ENCODE measurements around the gene ONECUT3. TPM values are rescaled to one million over a fixed set of nuclear protein-coding genes. Genes with fewer than 3 reads are reported as not detected.

ONECUT3 gene
- total RNA-seq, 1 donor from 2014 or later, result 1.0 TPM

DNA sequence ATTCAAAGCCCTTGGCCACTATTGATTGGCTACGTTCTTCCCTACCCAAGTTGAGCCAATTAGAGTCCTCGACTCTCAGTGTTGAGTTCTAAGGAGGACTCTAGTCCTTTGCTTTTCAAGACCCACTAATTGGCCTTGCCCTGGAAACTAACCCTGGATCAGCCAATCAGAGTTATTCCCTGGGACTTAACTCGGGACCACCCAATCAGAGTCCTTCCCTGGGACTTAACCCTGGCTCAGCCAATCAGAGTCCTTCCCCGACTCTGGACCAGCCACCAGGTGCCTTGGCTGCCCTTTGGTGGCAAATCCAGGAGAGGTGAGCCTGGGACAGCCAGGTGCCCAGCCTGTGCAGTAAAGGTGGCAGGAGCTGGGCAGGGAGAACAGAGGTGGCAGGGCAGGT, 30.0 kb downstream of the ONECUT3 start:
- no peak for DNase-seq (ENCODE audit: low read depth, low spot score)
- Mint-ChIP-seq H3K4me1 (peaks cover 7% of the 10 kb centered on the region), H3K4me3 (no peak overlapping the region), H3K27ac (ENCODE audit: unreplicated experiment) (no peak overlapping the region), H3K36me3 (ENCODE audit: low read depth) (no peaks in the 10 kb centered on the region), H3K27me3 (ENCODE audit: low read depth) (peaks cover 75% of the 10 kb centered on the region), H3K9me3 (no peaks in the 10 kb centered on the region)
- TF ChIP-seq, protein P1, sequence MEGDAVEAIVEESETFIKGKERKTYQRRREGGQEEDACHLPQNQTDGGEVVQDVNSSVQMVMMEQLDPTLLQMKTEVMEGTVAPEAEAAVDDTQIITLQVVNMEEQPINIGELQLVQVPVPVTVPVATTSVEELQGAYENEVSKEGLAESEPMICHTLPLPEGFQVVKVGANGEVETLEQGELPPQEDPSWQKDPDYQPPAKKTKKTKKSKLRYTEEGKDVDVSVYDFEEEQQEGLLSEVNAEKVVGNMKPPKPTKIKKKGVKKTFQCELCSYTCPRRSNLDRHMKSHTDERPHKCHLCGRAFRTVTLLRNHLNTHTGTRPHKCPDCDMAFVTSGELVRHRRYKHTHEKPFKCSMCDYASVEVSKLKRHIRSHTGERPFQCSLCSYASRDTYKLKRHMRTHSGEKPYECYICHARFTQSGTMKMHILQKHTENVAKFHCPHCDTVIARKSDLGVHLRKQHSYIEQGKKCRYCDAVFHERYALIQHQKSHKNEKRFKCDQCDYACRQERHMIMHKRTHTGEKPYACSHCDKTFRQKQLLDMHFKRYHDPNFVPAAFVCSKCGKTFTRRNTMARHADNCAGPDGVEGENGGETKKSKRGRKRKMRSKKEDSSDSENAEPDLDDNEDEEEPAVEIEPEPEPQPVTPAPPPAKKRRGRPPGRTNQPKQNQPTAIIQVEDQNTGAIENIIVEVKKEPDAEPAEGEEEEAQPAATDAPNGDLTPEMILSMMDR (conservative IDR thresholded peaks at IDR 0.05), result no peak

DNA sequence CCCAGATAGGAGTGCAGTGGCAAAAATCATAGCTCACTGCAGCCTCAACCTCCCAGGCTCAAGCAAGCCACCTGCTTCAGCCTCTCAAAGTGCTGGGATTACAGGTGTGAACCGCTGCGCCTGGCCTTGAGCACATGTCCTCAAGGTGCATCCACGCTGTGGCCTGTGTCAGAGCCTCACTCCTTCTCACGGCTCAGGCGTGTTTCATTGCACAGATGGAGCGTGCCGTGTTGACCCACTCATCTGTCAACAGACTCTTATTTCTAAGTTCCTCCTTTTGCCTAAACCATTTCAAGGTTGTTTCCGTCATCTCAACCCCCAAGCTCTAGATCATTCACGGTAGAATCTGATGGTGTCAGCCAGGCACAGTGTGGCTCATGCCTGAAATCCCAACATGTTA, 30.6 kb downstream of the ONECUT3 start:
- Mint-ChIP-seq H3K4me1 (peaks cover 7% of the 10 kb centered on the region), H3K36me3 (ENCODE audit: low read depth) (no peaks in the 10 kb centered on the region), H3K27me3 (ENCODE audit: low read depth) (peaks cover 75% of the 10 kb centered on the region), H3K27ac (ENCODE audit: unreplicated experiment) (no peak overlapping the region), H3K9me3 (no peaks in the 10 kb centered on the region), H3K4me3 (no peak overlapping the region)
- TF ChIP-seq, protein P1 (conservative IDR thresholded peaks at IDR 0.05), result no peak
- DNase-seq (ENCODE audit: low read depth, low spot score), result no peak

DNA sequence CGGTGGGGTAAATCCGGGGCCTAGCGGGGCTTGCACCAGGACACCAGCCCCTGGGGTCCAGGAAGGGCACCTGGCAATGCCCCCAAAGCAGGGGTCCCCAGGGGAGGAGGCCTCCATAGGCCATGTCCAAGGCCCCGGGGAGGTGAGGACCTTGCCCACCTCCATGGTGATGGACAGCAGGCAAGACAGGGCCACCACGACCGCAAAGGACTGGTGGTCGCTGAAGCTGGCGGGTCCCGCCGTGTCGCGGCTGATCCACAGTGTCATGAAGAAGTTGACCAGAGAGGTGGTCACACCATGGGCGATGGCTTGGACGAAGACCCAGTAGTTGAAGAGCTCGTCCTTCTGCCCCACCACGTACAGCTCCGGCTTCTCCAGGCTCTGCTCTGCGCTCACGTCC, 32.0 kb downstream of the ONECUT3 start:
- TF ChIP-seq, protein P1 (conservative IDR thresholded peaks at IDR 0.05), result no peak
- peaks cover 70% of the 10 kb centered on the region for H3K27me3 Mint-ChIP-seq (ENCODE audit: low read depth)
- H3K4me3 Mint-ChIP-seq, result no peak overlapping the region
- H3K27ac Mint-ChIP-seq (ENCODE audit: unreplicated experiment), result no peak overlapping the region
- H3K4me1 Mint-ChIP-seq, result no peaks in the 10 kb centered on the region
- no peaks in the 10 kb centered on the region for H3K36me3 Mint-ChIP-seq (ENCODE audit: low read depth)
- H3K9me3 Mint-ChIP-seq, result no peaks in the 10 kb centered on the region
- DNase-seq (ENCODE audit: low read depth, low spot score), result no peak

DNA sequence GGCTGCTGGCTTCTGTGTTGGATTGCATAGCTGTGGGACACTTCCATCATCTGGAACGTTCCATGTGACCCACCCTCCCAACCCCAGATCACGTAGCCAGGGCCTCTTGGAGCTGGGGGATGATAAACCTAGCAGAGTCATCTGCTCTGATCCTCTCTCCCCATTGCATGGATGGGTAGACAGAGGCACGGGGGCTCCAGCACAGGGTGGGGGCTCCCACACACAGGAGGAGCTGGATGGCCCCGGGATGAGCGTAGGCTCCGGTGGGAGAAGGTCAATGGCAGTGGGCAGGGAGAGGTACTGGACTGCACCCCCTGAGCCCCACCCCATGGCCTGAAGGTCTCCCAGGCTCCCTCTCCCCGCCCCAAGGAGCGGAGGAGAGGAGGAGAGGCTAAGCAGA, 33.4 kb downstream of the ONECUT3 start:
- H3K4me3 Mint-ChIP-seq, result no peak overlapping the region
- no peak for DNase-seq (ENCODE audit: low read depth, low spot score)
- H3K36me3 Mint-ChIP-seq (ENCODE audit: low read depth), result no peaks in the 10 kb centered on the region
- H3K27me3 Mint-ChIP-seq (ENCODE audit: low read depth), result peaks cover 66% of the 10 kb centered on the region
- H3K9me3 Mint-ChIP-seq, result no peaks in the 10 kb centered on the region
- no peaks in the 10 kb centered on the region for H3K4me1 Mint-ChIP-seq
- TF ChIP-seq, protein P1 (conservative IDR thresholded peaks at IDR 0.05), result no peak
- no peak overlapping the region for H3K27ac Mint-ChIP-seq (ENCODE audit: unreplicated experiment)

DNA sequence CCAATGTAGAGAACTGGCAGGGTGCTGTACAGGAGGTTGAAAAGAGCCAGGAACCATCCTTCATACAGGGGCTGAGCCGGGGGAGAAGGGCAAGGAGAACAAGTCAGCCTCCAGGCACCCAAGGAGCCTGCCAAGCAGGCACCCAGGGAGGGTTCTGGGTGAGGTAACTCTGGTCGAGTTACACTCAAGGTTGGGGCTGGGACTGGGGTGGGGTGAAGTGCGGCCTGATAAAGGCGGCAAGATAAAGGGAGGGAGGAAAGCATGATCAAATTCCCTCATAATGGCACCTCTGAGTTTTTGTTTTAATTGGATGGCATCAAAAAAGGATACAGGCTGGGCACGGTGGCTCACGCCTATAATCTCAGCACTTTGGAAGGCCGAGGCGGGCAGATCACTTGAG, 33.8 kb downstream of the ONECUT3 start:
- Mint-ChIP-seq H3K4me1 (no peaks in the 10 kb centered on the region), H3K4me3 (no peak overlapping the region), H3K27me3 (ENCODE audit: low read depth) (peaks cover 61% of the 10 kb centered on the region), H3K36me3 (ENCODE audit: low read depth) (no peaks in the 10 kb centered on the region), H3K9me3 (no peaks in the 10 kb centered on the region), H3K27ac (ENCODE audit: unreplicated experiment) (no peak overlapping the region)
- no peak for DNase-seq (ENCODE audit: low read depth, low spot score)
- TF ChIP-seq, protein P1 (conservative IDR thresholded peaks at IDR 0.05), result no peak

All from neural crest cell (in vitro differentiated cells).